Right forelimb (tissue), 1 donor: ENCODE data around the gene NBAS.
"Not testable (repeated sequence)": the region's sequence is repeated elsewhere in the genome, so short reads cannot be mapped to it uniquely, and the experiment has no call there.

Experiments
- DNase-seq: peaks from one replicate; pipeline ENCODE4 v3.0.0-alpha.2; 2018

The NBAS gene

GRCh38 chr2:15253247-15253646, 307.9 kb downstream of the NBAS start:
- no peak for DNase-seq

- DNase-seq, result no peak
These were observed 309.4 kb downstream of the NBAS start for GRCh38 chr2:15251753-15252152.

- DNase-seq, result not testable (repeated sequence)
These were observed 310.2 kb downstream of the NBAS start for GRCh38 chr2:15250946-15251345.

- no peak for DNase-seq
These were observed 314.3 kb downstream of the NBAS start for GRCh38 chr2:15246870-15247269.

GRCh38 chr2:15243762-15244161, 317.4 kb downstream of the NBAS start:
- no peak for DNase-seq

GRCh38 chr2:15242936-15243461, 318.1 kb downstream of the NBAS start:
- no peak for DNase-seq

GRCh38 chr2:15241929-15242328, 319.2 kb downstream of the NBAS start:
- no peak for DNase-seq

- DNase-seq, result no peak
These were observed 319.9 kb downstream of the NBAS start for GRCh38 chr2:15241201-15241600.

- DNase-seq, result no peak
These were observed 323.1 kb downstream of the NBAS start for GRCh38 chr2:15238028-15238427.

GRCh38 chr2:15230599-15231192, 330.4 kb downstream of the NBAS start:
- DNase-seq, result no peak

- DNase-seq, result no peak
These were observed 334.5 kb downstream of the NBAS start for GRCh38 chr2:15226661-15227060.

- DNase-seq, result no peak
These were observed 336.0 kb downstream of the NBAS start for GRCh38 chr2:15225131-15225530.

- no peak for DNase-seq
These were observed 336.5 kb downstream of the NBAS start for GRCh38 chr2:15224641-15225040.

GRCh38 chr2:15223887-15224286, 337.2 kb downstream of the NBAS start:
- DNase-seq, result no peak

- DNase-seq, result no peak
These were observed 338.3 kb downstream of the NBAS start for GRCh38 chr2:15222856-15223255.

GRCh38 chr2:15220603-15221002, 340.5 kb downstream of the NBAS start:
- DNase-seq, result no peak

- no peak for DNase-seq
These were observed 342.6 kb downstream of the NBAS start for GRCh38 chr2:15218423-15219086.

- no peak for DNase-seq
These were observed 348.9 kb downstream of the NBAS start for GRCh38 chr2:15212249-15212648.

- not testable (repeated sequence) for DNase-seq
These were observed 350.6 kb downstream of the NBAS start for GRCh38 chr2:15210542-15210941.

GRCh38 chr2:15206419-15206818, 354.7 kb downstream of the NBAS start:
- no peak for DNase-seq

GRCh38 chr2:15205562-15205961, 355.6 kb downstream of the NBAS start:
- no peak for DNase-seq

- DNase-seq, result no peak
These were observed 360.1 kb downstream of the NBAS start for GRCh38 chr2:15201009-15201408.

- no peak for DNase-seq
These were observed 360.6 kb downstream of the NBAS start for GRCh38 chr2:15200581-15200980.

- DNase-seq, result no peak
These were observed 363.1 kb downstream of the NBAS start for GRCh38 chr2:15198051-15198450.

- DNase-seq, result no peak
These were observed 365.3 kb downstream of the NBAS start for GRCh38 chr2:15195813-15196212.
